Pancreas (tissue), 10 donors: ENCODE results near the gene RTTN. TPM values are rescaled to one million over a fixed set of nuclear protein-coding genes. Genes with fewer than 3 reads are reported as not detected.

Experiments
- ATAC-seq, 4 donors: fragments of 200-7000 bp; cut with Tn5 transposase; one replicate each; pipeline versions ENCODE4 v1.8.0 to v1.9.1; 2020; ENCODE audit warnings: mild to moderate bottlenecking in 4 of 4, moderate library complexity in 4 of 4
- DNase-seq, 6 donors: peaks; one replicate each; pipeline ENCODE4 v3.0.0-alpha.2; 2020
- FAIRE-seq: peaks from 2 replicates; lab custom pipeline; 2012; peaks lifted over from hg19 to GRCh38; lab: Jason Lieb, UNC
- H3K27ac ChIP-seq, 4 donors: fragments of 200-600 bp; sonication (generic); 1 replicate in 3 of 4; 2 replicates in 1 of 4; pipeline versions ENCODE4 v1.5.0 to v1.8.0; 2020
- H3K27me3 ChIP-seq, 4 donors: fragments of 200-600 bp; one replicate each; pipeline ENCODE4 v1.8.0; 2021
- H3K36me3 ChIP-seq, 3 donors: fragments of 200-600 bp; sonication (generic) in 1 of 3; one replicate each; pipeline versions ENCODE4 v1.5.0 to v1.8.0; 2020 to 2021
- H3K4me1 ChIP-seq, 3 donors: fragments of 200-600 bp; one replicate each; pipeline ENCODE4 v1.8.0; 2021
- H3K4me3 ChIP-seq, 4 donors: fragments of 200-600 bp; sonication (generic) in 2 of 4; one replicate each; pipeline versions ENCODE4 v1.5.0 to v1.8.0; 2020 to 2021
- H3K9me3 ChIP-seq, 4 donors: fragments of 200-600 bp; one replicate each; pipeline ENCODE4 v1.8.0; 2021
- WGBS, 2 donors: extraction: QIAGEN DNeasy Blood & Tissue Kit; methylation state at CpG; one replicate each; pipeline ENCODE4 v1.1.7; 2013; 5-methylcytosine and 5-hydroxymethylcytosine counted together
- intact Hi-C, 3 donors: fragments of 100-400 bp; cut with DNase I; formaldehyde crosslinking; loops; one replicate each; pipeline versions ENCODE4 v1.11.1 to v1.14.2; 2022
- polyA plus RNA-seq, 2 donors: library from polyadenylated mRNA; stranded (reverse); fragments of 200-250 nt; gene quantifications; one replicate each; pipeline ENCODE4 v1.2.3, GENCODE V29; 2013
- total RNA-seq, 6 donors: library from RNA; stranded (reverse); fragmentation: NEBNext Ultra II Directional in 4 of 6; extraction: Animal tissue kit (Norgen Biotek cat#: 25700) in 4 of 6; gene quantifications; one replicate each; pipeline versions ENCODE4 v1.2.1 to v1.2.4, GENCODE V29; 2021 to 2023
- TF ChIP-seq, protein P1 (sequence below), 4 donors: fragments of 200-600 bp; sonication (generic) in 3 of 4; IDR thresholded peaks; one replicate each; pipeline versions ENCODE4 v1.5.0 to v1.8.0; 2021; ENCODE audit warnings: antibody characterized with exemption in 4 of 4
- donor health status: healthy with polysubstance abuse.
- donor health status: DM: no; HTN: no; CAD: no; lungs with moderate emphysema.
- donor health status: DM: no; HTN: no; CAD: no.
- donor health status: control.
- donor health status: control.
- donor health status: Bipolar disorder and iron deficiency.
- donor health status: DM: yes; HTN: yes; CAD: no.
- donor health status: DM: no; HTN: no; CAD: no.
- donor health status: DM: no; HTN: no; CAD: no.
- donor health status: DM: yes; HTN: yes; CAD: no.

RTTN gene
- total and polyA plus RNA-seq, 8 donors, result 2.5 to 7.2 (median 4.5) TPM

DNA sequence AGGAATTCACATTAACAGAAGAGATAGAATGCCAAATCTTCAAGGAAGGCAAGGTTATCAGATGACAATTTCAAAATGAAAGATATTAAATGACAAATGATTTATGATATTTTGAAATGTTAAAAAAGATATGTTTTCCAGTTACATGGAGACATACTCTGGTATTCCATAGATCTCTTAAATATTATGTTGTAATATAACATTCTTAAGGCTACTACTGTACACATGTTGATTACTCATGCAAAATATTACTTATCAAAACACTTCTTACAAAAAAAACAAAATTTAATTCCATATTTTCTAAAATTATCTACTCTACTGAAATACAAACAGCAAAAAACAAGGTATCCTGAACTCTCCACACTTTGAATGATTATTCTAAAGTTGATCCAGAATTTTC is 22.9 kb downstream of the RTTN start:
- no peak for FAIRE-seq
- no peaks in the 10 kb centered on the region for H3K9me3 ChIP-seq
- TF ChIP-seq, protein P1, sequence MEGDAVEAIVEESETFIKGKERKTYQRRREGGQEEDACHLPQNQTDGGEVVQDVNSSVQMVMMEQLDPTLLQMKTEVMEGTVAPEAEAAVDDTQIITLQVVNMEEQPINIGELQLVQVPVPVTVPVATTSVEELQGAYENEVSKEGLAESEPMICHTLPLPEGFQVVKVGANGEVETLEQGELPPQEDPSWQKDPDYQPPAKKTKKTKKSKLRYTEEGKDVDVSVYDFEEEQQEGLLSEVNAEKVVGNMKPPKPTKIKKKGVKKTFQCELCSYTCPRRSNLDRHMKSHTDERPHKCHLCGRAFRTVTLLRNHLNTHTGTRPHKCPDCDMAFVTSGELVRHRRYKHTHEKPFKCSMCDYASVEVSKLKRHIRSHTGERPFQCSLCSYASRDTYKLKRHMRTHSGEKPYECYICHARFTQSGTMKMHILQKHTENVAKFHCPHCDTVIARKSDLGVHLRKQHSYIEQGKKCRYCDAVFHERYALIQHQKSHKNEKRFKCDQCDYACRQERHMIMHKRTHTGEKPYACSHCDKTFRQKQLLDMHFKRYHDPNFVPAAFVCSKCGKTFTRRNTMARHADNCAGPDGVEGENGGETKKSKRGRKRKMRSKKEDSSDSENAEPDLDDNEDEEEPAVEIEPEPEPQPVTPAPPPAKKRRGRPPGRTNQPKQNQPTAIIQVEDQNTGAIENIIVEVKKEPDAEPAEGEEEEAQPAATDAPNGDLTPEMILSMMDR (IDR thresholded peaks at IDR 0.05), result no peak
- no peaks in the 10 kb centered on the region for H3K27me3 ChIP-seq
- no peak overlapping the region for H3K27ac ChIP-seq
- intact Hi-C loops, result loop anchor here in 1 of 3 donors (10.0 kb wide), 1 partner anchor 48 kb away; no protein-coding TSS in a partner anchor
- no peak for ATAC-seq
- no peak overlapping the region for H3K4me3 ChIP-seq
- no peak for DNase-seq
- H3K36me3 ChIP-seq, result no peaks in the 10 kb centered on the region
- no peaks in the 10 kb centered on the region for H3K4me1 ChIP-seq

DNA sequence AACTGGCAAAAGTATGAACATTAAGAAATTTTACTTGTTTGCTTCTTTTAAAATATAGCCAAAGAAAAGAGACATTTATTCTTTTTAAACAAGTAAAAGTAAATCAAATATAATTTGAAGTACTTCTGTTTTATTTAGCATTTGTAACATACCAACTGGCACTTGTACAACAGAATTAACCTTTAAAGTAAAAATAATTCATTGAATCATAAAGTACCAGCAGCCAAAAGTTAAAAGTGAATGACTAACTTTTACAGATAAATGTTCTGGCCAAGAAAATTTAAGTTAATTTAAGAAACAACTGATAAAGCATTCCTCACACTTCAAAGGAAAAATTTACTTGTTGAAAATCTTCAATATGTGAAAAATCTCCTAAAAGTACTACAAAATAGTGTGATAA is 23.8 kb downstream of the RTTN start:
- intact Hi-C loops, result loop anchor here in 1 of 3 donors (10.0 kb wide), 1 partner anchor 47 kb away; no protein-coding TSS in a partner anchor
- H3K4me3 ChIP-seq, result no peak overlapping the region
- no peak for ATAC-seq
- no peaks in the 10 kb centered on the region for H3K4me1 ChIP-seq
- peak; percentile 9 for FAIRE-seq
- H3K27ac ChIP-seq, result no peak overlapping the region
- TF ChIP-seq, protein P1 (IDR thresholded peaks at IDR 0.05), result no peak
- H3K27me3 ChIP-seq, result no peaks in the 10 kb centered on the region
- H3K36me3 ChIP-seq, result no peaks in the 10 kb centered on the region
- H3K9me3 ChIP-seq, result no peaks in the 10 kb centered on the region
- DNase-seq, result no peak

DNA sequence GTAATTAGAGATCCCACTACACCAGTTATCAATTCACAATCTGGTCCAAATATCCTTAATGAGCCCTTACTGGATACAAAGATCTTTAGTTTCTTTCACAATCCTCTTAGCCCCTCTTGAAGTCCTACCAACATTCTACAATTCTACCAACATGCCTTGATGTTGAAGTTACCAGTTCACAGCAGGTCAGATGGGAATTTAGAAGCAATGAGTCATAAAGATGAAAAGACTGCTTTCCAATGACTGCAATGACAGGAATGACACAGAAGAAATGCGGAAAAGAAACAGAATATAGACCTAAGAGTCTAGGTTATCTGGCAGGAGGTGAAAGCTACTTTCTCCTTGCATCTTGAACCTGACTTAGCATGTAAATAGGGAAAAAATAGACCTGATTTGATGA is 24.5 kb downstream of the RTTN start:
- Histone ChIP-seq H3K27me3 (no peaks in the 10 kb centered on the region), H3K4me3 (no peak overlapping the region), H3K4me1 (no peaks in the 10 kb centered on the region), H3K27ac (no peak overlapping the region), H3K9me3 (no peaks in the 10 kb centered on the region), H3K36me3 (no peaks in the 10 kb centered on the region)
- WGBS, 2 donors, result 92 to 97% methylated on average over 1 of the region's 1 CpG
- ATAC-seq (no peak), DNase-seq (no peak), FAIRE-seq (no peak)
- intact Hi-C loops, result loop anchor here in 1 of 3 donors (10.0 kb wide), 1 partner anchor 46 kb away; no protein-coding TSS in a partner anchor
- TF ChIP-seq, protein P1 (IDR thresholded peaks at IDR 0.05), result no peak

DNA sequence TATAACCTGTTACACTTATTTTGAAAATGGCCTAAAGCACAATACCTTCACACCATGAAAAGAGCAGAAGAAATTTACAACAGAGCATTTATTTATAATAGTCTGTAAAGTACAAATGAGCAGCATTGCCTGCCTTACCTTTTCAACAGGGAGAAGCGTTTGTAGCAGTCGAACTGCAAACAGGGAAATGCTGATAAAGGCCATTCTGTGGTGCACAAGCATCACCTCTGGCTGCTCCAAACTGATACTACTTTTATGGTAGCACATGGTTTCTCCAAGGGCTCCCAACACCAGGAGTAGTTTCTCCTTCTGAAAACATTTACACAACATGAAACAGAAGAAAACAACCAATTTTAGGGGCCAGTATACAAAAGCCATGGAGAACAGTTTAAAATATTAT is 28.9 kb downstream of the RTTN start:
- TF ChIP-seq, protein P1 (IDR thresholded peaks at IDR 0.05), result no peak
- ATAC-seq, result no peak
- no peak overlapping the region for H3K27ac ChIP-seq

DNA sequence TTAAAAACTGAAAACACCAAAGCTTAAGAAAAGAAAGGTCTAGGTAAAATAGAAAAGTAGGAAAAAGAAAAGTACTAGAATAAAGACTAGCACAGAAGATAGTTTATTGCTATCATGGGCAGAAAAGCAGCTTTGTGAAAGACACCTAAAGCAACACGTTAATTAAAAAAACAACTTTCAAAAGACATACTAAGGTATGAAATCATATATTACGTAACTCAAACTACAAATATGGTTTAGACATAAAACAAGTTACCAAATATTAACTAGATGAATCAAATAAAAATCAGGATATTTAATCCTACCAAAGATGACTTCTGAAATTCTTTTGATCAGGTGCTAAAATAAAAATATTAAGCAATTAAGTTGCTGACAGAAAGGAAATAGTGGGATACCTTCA is 30.3 kb downstream of the RTTN start:
- no peak for ATAC-seq
- no peak for FAIRE-seq
- no peaks in the 10 kb centered on the region for H3K9me3 ChIP-seq
- intact Hi-C loops, result no loop called here
- no peaks in the 10 kb centered on the region for H3K27me3 ChIP-seq
- H3K4me1 ChIP-seq, result no peaks in the 10 kb centered on the region
- no peaks in the 10 kb centered on the region for H3K36me3 ChIP-seq
- TF ChIP-seq, protein P1 (IDR thresholded peaks at IDR 0.05), result no peak
- H3K4me3 ChIP-seq, result no peak overlapping the region
- DNase-seq, result no peak
- 90% methylated on average over 2 of the region's 2 CpGs for WGBS, 2 donors
- H3K27ac ChIP-seq, result no peak overlapping the region

More for the DNA sequence above, 28.9 kb downstream of the RTTN start:
- Histone ChIP-seq H3K27me3 (no peaks in the 10 kb centered on the region), H3K36me3 (no peaks in the 10 kb centered on the region), H3K9me3 (no peaks in the 10 kb centered on the region), H3K4me3 (no peak overlapping the region), H3K4me1 (no peaks in the 10 kb centered on the region)
- DNase-seq, result no peak
- intact Hi-C loops, result no loop called here
- FAIRE-seq, result no peak
- WGBS, 2 donors, result 60 to 62% methylated on average over 2 of the region's 2 CpGs
